ENCODE results near the gene HS3ST5.

The HS3ST5 gene

GRCh38 chr6:114277220-114277619, 65.6 kb downstream of the HS3ST5 start:
- TF ChIP-seq CTCF (IDR thresholded peaks at IDR 0.05): no peak
- no peak for TF ChIP-seq ZFX (IDR thresholded peaks at IDR 0.05; ENCODE audit: borderline replicate concordance)
- H3K27ac ChIP-seq: no peak overlapping the region

- no peak for TF ChIP-seq CTCF (IDR thresholded peaks at IDR 0.05)
- TF ChIP-seq ZFX (IDR thresholded peaks at IDR 0.05; ENCODE audit: borderline replicate concordance): no peak
- H3K27ac ChIP-seq: no peak overlapping the region
Measured at GRCh38 chr6:114276783-114277182, 66.0 kb downstream of the HS3ST5 start.

- no peak overlapping the region for H3K27ac ChIP-seq
- TF ChIP-seq ZFX (IDR thresholded peaks at IDR 0.05; ENCODE audit: borderline replicate concordance) (no peak), CTCF (IDR thresholded peaks at IDR 0.05) (no peak)
Measured at GRCh38 chr6:114274836-114275235, 68.0 kb downstream of the HS3ST5 start.

GRCh38 chr6:114272582-114272981, 70.2 kb downstream of the HS3ST5 start:
- no peak overlapping the region for H3K27ac ChIP-seq
- TF ChIP-seq ZFX (IDR thresholded peaks at IDR 0.05; ENCODE audit: borderline replicate concordance) (no peak), CTCF (IDR thresholded peaks at IDR 0.05) (no peak)

- H3K27ac ChIP-seq: no peak overlapping the region
- TF ChIP-seq ZFX (IDR thresholded peaks at IDR 0.05; ENCODE audit: borderline replicate concordance) (no peak), CTCF (IDR thresholded peaks at IDR 0.05) (no peak)
Measured at GRCh38 chr6:114271405-114271804, 71.4 kb downstream of the HS3ST5 start.

- TF ChIP-seq CTCF (IDR thresholded peaks at IDR 0.05) (no peak), ZFX (IDR thresholded peaks at IDR 0.05; ENCODE audit: borderline replicate concordance) (no peak)
- no peak overlapping the region for H3K27ac ChIP-seq
Measured at GRCh38 chr6:114267897-114268296, 74.9 kb downstream of the HS3ST5 start.

GRCh38 chr6:114260810-114261209, 82.0 kb downstream of the HS3ST5 start:
- H3K27ac ChIP-seq: no peak overlapping the region
- no peak for TF ChIP-seq CTCF (IDR thresholded peaks at IDR 0.05)
- no peak for TF ChIP-seq ZFX (IDR thresholded peaks at IDR 0.05; ENCODE audit: borderline replicate concordance)
